ENCODE data around the gene CMTM6.

CMTM6 gene

DNA sequence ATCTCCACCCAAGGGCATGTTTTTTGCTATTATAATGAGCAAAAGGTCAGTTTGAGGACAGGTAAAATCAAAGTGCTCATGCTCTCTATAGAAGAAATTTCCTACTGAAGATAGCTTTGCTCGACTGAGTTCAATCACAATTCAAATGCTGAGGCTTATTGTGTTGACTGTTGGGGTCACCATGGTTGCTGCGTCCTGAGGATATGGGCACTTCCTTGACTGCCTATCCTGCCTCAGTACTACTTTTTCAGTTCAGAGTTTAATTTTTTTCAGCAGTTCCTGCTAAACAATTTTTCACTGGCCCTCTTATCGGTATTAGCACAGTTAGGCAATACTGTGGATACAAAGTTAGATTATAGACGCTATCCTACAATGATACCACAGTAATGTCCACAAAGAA is 3.8 kb upstream of the CMTM6 start:
- DNase-seq (ENCODE audit: low read depth in 1 of 2, low spot score in 1 of 2) = no peak

DNA sequence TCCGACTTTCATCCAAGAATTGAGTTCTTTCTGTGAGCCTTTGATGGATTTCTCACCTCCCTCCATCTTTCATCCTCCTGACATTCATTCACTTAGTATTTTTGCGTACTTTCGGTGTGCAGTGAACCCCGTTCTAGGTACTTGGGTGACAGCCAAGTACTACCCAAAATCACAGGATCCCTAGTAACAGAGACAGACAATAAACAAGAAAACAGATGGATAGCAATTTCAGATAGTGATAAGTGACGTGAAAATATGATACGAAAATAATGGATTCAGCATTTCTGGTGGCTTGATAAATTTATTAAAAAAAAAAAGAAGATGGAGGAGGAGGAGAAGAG is 264 bp upstream of the CMTM6 start:
- Histone ChIP-seq H3K27me3 (ENCODE audit: insufficient read depth, poor library complexity, severe bottlenecking) (no peaks in the 10 kb centered on the region), H3K27ac (replicated peaks) (peak overlapping the region; percentile 99), H3K4me3 (replicated peaks; ENCODE audit: insufficient read depth, low read length) (peak overlapping the region; percentile 63)
- DNase-seq (ENCODE audit: low read depth in 1 of 2, low spot score in 1 of 2) = no peak
- TF ChIP-seq, protein P1, sequence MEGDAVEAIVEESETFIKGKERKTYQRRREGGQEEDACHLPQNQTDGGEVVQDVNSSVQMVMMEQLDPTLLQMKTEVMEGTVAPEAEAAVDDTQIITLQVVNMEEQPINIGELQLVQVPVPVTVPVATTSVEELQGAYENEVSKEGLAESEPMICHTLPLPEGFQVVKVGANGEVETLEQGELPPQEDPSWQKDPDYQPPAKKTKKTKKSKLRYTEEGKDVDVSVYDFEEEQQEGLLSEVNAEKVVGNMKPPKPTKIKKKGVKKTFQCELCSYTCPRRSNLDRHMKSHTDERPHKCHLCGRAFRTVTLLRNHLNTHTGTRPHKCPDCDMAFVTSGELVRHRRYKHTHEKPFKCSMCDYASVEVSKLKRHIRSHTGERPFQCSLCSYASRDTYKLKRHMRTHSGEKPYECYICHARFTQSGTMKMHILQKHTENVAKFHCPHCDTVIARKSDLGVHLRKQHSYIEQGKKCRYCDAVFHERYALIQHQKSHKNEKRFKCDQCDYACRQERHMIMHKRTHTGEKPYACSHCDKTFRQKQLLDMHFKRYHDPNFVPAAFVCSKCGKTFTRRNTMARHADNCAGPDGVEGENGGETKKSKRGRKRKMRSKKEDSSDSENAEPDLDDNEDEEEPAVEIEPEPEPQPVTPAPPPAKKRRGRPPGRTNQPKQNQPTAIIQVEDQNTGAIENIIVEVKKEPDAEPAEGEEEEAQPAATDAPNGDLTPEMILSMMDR (IDR thresholded peaks at IDR 0.05; ENCODE audit: insufficient read depth, low read length) = no peak
- no peak for TF ChIP-seq GABPA (IDR thresholded peaks at IDR 0.05; ENCODE audit: low read depth)
- TF ChIP-seq, protein P2, sequence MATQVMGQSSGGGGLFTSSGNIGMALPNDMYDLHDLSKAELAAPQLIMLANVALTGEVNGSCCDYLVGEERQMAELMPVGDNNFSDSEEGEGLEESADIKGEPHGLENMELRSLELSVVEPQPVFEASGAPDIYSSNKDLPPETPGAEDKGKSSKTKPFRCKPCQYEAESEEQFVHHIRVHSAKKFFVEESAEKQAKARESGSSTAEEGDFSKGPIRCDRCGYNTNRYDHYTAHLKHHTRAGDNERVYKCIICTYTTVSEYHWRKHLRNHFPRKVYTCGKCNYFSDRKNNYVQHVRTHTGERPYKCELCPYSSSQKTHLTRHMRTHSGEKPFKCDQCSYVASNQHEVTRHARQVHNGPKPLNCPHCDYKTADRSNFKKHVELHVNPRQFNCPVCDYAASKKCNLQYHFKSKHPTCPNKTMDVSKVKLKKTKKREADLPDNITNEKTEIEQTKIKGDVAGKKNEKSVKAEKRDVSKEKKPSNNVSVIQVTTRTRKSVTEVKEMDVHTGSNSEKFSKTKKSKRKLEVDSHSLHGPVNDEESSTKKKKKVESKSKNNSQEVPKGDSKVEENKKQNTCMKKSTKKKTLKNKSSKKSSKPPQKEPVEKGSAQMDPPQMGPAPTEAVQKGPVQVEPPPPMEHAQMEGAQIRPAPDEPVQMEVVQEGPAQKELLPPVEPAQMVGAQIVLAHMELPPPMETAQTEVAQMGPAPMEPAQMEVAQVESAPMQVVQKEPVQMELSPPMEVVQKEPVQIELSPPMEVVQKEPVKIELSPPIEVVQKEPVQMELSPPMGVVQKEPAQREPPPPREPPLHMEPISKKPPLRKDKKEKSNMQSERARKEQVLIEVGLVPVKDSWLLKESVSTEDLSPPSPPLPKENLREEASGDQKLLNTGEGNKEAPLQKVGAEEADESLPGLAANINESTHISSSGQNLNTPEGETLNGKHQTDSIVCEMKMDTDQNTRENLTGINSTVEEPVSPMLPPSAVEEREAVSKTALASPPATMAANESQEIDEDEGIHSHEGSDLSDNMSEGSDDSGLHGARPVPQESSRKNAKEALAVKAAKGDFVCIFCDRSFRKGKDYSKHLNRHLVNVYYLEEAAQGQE (IDR thresholded peaks at IDR 0.05; ENCODE audit: insufficient replicate concordance, low read depth) = no peak

More for the DNA sequence above, 3.8 kb upstream of the CMTM6 start:
- TF ChIP-seq, protein P2 (IDR thresholded peaks at IDR 0.05; ENCODE audit: insufficient replicate concordance, low read depth) = no peak
- TF ChIP-seq SPI1 (IDR thresholded peaks at IDR 0.05; ENCODE audit: borderline replicate concordance, low read depth) (no peak), POLR2AphosphoS5 (IDR thresholded peaks at IDR 0.05; ENCODE audit: low read depth) (no peak), GABPA (IDR thresholded peaks at IDR 0.05; ENCODE audit: low read depth) (no peak)
- TF ChIP-seq, protein P1 (IDR thresholded peaks at IDR 0.05; ENCODE audit: insufficient read depth, low read length) = no peak
- Histone ChIP-seq H3K4me3 (replicated peaks; ENCODE audit: insufficient read depth, low read length) (no peak overlapping the region), H3K27ac (replicated peaks) (no peak overlapping the region), H3K27me3 (ENCODE audit: insufficient read depth, poor library complexity, severe bottlenecking) (no peaks in the 10 kb centered on the region)

DNA sequence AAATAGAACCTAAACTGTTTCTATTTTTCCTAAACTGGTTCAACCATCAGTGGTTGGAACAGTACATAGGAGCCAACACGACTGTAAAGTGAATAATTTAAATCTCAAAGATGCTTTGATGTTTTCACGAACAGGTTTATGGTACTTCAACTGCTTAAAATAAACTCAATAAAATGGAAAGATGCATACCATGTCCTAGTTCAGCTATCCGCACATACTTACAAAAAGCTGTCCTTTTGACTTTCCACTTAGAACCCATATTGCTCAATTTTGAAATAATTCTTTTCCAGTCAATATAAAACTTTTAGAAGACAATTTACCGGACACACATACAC is 902 bp downstream of the CMTM6 start:
- peak overlapping the region; percentile 99 for H3K27ac ChIP-seq (replicated peaks)
- TF ChIP-seq, protein P2 (IDR thresholded peaks at IDR 0.05; ENCODE audit: insufficient replicate concordance, low read depth) = no peak
- TF ChIP-seq SPI1 (IDR thresholded peaks at IDR 0.05; ENCODE audit: borderline replicate concordance, low read depth) = no peak
- TF ChIP-seq GABPA (IDR thresholded peaks at IDR 0.05; ENCODE audit: low read depth) = no peak
- TF ChIP-seq POLR2AphosphoS5 (IDR thresholded peaks at IDR 0.05; ENCODE audit: low read depth) = no peak
- TF ChIP-seq, protein P1 (IDR thresholded peaks at IDR 0.05; ENCODE audit: insufficient read depth, low read length) = no peak

More for the DNA sequence above, 902 bp downstream of the CMTM6 start:
- no peak for DNase-seq (ENCODE audit: low read depth in 1 of 2, low spot score in 1 of 2)
- Histone ChIP-seq H3K4me3 (replicated peaks; ENCODE audit: insufficient read depth, low read length) (peak overlapping the region; percentile 63), H3K27me3 (ENCODE audit: insufficient read depth, poor library complexity, severe bottlenecking) (no peaks in the 10 kb centered on the region)
